Right forelimb (tissue), 1 donor: ENCODE data around the gene SYDE2.

Source experiments
- DNase-seq: peaks from one replicate; pipeline ENCODE4 v3.0.0-alpha.2; 2018

SYDE2 gene

GRCh38 chr1:85116856-85117255, 84.0 kb downstream of the SYDE2 start:
- DNase-seq: no peak

- DNase-seq: no peak
These were observed 84.9 kb downstream of the SYDE2 start for GRCh38 chr1:85115933-85116332.

GRCh38 chr1:85111695-85112094, 89.1 kb downstream of the SYDE2 start:
- no peak for DNase-seq

- DNase-seq: peak; percentile 56
These were observed 91.3 kb downstream of the SYDE2 start for GRCh38 chr1:85109475-85109874.
